Gastrocnemius medialis (tissue), 4 donors: ENCODE results near the gene TSSC4.

Experiments
- POLR2A ChIP-seq, 2 donors: fragments of 450-650 bp; IDR thresholded peaks; one replicate each; pipeline ENCODE4 v1.6.1; 2017; ENCODE audit warnings: antibody characterized with exemption in 2 of 2, mild to moderate bottlenecking in 2 of 2, moderate library complexity in 2 of 2
- TF ChIP-seq, protein P1 (sequence below), 5 experiments: fragments of 450-650 bp in 3 of 5; fragments of 200-600 bp in 2 of 5; sonication (generic) in 2 of 5; IDR thresholded peaks in 4 of 5; conservative IDR thresholded peaks in 1 of 5; 1 replicate in 4 of 5; 2 replicates in 1 of 5; pipeline ENCODE4 v1.5.1; 2016 to 2019; ENCODE audit warnings: antibody characterized with exemption in 5 of 5, mild to moderate bottlenecking in 3 of 5, moderate library complexity in 3 of 5

DNA sequence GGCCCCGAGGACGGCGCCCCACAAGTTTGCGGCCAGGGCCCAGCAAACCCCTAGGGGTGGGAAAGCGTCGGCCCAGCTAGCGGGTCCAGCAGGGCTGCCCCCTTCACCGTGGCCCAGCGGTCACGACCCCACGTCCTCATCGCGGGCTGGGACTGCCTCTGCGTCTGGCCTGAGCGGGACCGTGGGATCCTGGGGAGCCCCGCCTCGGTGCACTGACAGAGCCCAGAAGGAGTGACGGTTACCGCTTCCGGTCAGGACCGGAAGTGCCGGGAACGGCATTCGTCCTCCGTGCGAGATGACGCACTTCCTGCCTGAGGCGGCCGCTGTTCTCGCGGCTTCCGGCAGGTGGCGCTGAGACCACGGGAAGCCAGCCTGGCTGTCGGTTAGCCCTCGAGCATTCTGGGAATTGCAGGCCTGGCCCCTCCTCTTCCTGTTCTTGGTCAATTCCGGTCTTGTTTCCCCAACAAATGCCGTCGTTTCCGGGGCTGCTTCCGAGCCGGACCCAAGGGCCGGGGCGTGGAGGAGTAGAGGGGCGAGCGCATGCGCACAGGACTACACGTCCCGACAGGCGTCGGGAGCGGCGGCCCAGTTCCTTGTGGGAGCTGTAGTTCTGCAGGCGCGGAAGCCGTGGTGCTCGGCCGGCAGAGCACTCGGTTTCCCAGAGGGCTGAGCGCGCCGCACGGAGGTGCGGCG, at the start of gene TSSC4:
- TF ChIP-seq, protein P1, sequence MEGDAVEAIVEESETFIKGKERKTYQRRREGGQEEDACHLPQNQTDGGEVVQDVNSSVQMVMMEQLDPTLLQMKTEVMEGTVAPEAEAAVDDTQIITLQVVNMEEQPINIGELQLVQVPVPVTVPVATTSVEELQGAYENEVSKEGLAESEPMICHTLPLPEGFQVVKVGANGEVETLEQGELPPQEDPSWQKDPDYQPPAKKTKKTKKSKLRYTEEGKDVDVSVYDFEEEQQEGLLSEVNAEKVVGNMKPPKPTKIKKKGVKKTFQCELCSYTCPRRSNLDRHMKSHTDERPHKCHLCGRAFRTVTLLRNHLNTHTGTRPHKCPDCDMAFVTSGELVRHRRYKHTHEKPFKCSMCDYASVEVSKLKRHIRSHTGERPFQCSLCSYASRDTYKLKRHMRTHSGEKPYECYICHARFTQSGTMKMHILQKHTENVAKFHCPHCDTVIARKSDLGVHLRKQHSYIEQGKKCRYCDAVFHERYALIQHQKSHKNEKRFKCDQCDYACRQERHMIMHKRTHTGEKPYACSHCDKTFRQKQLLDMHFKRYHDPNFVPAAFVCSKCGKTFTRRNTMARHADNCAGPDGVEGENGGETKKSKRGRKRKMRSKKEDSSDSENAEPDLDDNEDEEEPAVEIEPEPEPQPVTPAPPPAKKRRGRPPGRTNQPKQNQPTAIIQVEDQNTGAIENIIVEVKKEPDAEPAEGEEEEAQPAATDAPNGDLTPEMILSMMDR (IDR thresholded peaks at IDR 0.05 in 4 of 5, conservative IDR thresholded peaks at IDR 0.05 in 1 of 5): peak; percentile 95 to 99 (median 98)
- peak; percentile 91 to 97 for TF ChIP-seq POLR2A (IDR thresholded peaks at IDR 0.05)
